HFFc6 (cell line): ENCODE data around the gene PEMT. TPM values are rescaled to one million over a fixed set of nuclear protein-coding genes. Genes with fewer than 3 reads are reported as not detected.
A peak's percentile ranks its signal among the peaks of the same experiment; 100 is the strongest.

Experiments
- DNase-seq: peaks from one replicate; pipeline ENCODE4 v3.0.0-alpha.2; 2018
- H3K27ac Mint-ChIP-seq: 2 replicates; pipeline ENCODE4 v1.8.0; 2020; ENCODE audit warnings: mild to moderate bottlenecking, mixed read lengths
- H3K27me3 Mint-ChIP-seq: 2 replicates; pipeline ENCODE4 v1.8.0; 2021; ENCODE audit warnings: mild to moderate bottlenecking, moderate library complexity, mixed read lengths; ENCODE audit not compliant: insufficient read depth
- H3K36me3 Mint-ChIP-seq: 2 replicates; pipeline ENCODE4 v1.8.0; 2021; ENCODE audit warnings: low read depth, mixed read lengths
- H3K4me1 Mint-ChIP-seq: 2 replicates; pipeline ENCODE4 v1.8.0; 2020; ENCODE audit warnings: low read depth, mixed read lengths
- H3K4me3 Mint-ChIP-seq: 2 replicates; pipeline ENCODE4 v1.8.0; 2020; ENCODE audit warnings: mild to moderate bottlenecking, moderate library complexity, mixed read lengths
- H3K9me3 Mint-ChIP-seq: 2 replicates; pipeline ENCODE4 v1.8.0; 2020; ENCODE audit warnings: mild to moderate bottlenecking, mixed read lengths
- CTCF ChIP-seq: fragments of 200-600 bp; sonication (generic); IDR thresholded peaks from 2 replicates; pipeline ENCODE4 v1.5.0; 2021; ENCODE audit warnings: antibody characterized with exemption, mild to moderate bottlenecking
- total RNA-seq, 6 experiments: library from RNA; stranded (reverse); fragmentation: NEBNext Ultra II Directional; extraction: Animal tissue kit (Norgen Biotek cat#: 25700); gene quantifications; 2 replicates in 1 of 6; 3 replicates in 5 of 6; pipeline ENCODE4 v1.2.3, GENCODE V29; 2021

PEMT gene
- total RNA-seq, 6 experiments from 2014 or later = 33.0 to 49.2 (median 44.0) TPM

- no peaks in the 10 kb centered on the region for H3K9me3 Mint-ChIP-seq
- no peak overlapping the region for H3K4me3 Mint-ChIP-seq
- no peak for TF ChIP-seq CTCF
- peaks cover 4% of the 10 kb centered on the region for H3K27me3 Mint-ChIP-seq
- no peak overlapping the region for H3K27ac Mint-ChIP-seq
- H3K36me3 Mint-ChIP-seq = no peaks in the 10 kb centered on the region; the same call in 1 of the 2 replicates
- no peak for DNase-seq
- peaks cover 28% of the 10 kb centered on the region for H3K4me1 Mint-ChIP-seq
Measured at GRCh38 chr17:17573912-17574311, 17.6 kb downstream of the PEMT start.

GRCh38 chr17:17572010-17572785 is 19.3 kb downstream of the PEMT start:
- H3K9me3 Mint-ChIP-seq = no peaks in the 10 kb centered on the region
- peaks cover 5% of the 10 kb centered on the region for H3K27me3 Mint-ChIP-seq
- H3K27ac Mint-ChIP-seq = no peak overlapping the region
- no peak for TF ChIP-seq CTCF
- no peak overlapping the region for H3K4me3 Mint-ChIP-seq
- DNase-seq = no peak
- no peaks in the 10 kb centered on the region; the same call in 1 of the 2 replicates for H3K36me3 Mint-ChIP-seq
- H3K4me1 Mint-ChIP-seq = peaks cover 25% of the 10 kb centered on the region

DNA sequence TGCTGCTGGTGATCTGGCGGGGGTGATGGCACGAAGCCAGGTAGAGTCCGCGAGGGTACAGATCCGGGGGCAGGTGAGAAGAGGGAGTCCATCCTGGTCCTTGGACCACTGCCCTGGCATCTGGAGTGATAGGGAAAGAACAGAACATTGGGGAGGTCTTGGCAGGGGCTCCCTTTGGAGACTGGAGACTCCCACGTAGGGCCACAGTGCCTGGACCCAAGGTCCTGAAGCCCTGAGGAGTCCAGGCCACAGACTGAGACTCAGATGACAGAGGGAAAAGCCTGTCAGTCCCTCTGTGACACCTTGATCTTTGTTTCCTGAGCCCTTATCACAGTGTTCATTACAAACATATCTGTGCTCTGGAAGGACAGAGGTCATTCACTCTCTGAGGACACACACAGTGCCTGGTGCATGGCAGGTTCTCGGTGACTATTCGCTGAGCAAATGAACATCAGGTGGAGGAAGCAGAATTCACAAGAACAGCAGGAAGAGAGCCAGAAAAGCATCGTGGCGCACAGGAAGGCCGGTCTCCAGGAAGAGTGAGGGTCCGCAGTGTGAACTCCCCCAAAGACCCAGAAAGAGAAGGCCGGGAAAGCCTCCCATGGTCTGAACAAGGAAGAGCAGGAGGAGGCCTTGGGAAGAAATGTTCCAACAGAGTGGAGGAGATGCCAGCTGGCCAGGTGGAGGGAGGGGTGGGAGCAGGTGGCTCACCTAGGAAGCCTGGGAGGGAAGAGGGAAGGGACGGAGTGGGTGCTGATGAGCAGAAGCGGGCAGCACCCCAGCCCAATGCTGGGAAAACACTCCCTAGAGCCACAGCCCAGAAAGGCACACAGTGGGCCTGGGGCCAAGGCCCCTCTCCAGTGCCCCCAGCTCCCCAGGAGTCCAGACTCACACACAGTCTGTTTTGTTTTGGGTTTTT is 20.5 kb downstream of the PEMT start:
- no peak for DNase-seq
- no peak overlapping the region for H3K27ac Mint-ChIP-seq
- H3K4me3 Mint-ChIP-seq = no peak overlapping the region
- H3K36me3 Mint-ChIP-seq = no peaks in the 10 kb centered on the region
- no peak for TF ChIP-seq CTCF
- H3K9me3 Mint-ChIP-seq = no peaks in the 10 kb centered on the region
- peaks cover 5% of the 10 kb centered on the region for H3K27me3 Mint-ChIP-seq
- peaks cover 13% of the 10 kb centered on the region for H3K4me1 Mint-ChIP-seq

DNA sequence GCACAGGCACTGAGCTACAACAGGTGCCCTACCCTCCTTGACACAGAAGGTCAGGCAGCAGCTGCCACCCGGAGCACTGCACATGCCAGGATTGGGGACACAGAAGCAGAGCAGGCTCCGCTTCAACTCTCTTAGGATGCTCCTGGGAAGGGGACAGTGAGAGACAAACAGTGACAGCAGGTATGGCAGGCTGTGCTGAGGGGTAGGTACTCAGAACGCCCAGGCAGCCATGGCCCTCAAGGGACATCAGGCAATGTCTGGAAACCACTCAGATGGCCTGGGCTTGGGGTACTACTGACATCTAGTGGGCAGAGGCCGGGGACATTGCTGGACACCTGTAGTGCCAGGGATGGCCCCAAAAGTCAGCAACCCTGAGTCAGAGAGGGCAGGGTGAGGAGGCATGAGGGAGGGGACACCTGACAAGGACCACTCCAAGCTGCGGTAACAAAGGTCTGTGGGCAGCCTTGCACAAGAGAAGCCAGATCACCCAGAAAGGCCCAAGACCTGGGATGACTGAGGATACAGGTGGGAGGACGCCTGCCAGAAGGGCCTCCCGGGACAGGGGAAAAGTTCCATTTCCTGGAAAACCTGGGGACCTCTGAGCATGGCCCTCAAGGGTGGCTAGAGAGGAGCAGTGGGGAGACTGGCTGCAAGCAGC is 21.2 kb downstream of the PEMT start:
- no peak overlapping the region for H3K27ac Mint-ChIP-seq

More for the DNA sequence above, 21.2 kb downstream of the PEMT start:
- Mint-ChIP-seq H3K9me3 (no peaks in the 10 kb centered on the region), H3K4me3 (no peak overlapping the region), H3K36me3 (no peaks in the 10 kb centered on the region), H3K27me3 (peaks cover 3% of the 10 kb centered on the region), H3K4me1 (peaks cover 6% of the 10 kb centered on the region)
- DNase-seq = no peak
- TF ChIP-seq CTCF = peak; percentile 72
